ENCODE data around the gene ULK4.

DNA sequence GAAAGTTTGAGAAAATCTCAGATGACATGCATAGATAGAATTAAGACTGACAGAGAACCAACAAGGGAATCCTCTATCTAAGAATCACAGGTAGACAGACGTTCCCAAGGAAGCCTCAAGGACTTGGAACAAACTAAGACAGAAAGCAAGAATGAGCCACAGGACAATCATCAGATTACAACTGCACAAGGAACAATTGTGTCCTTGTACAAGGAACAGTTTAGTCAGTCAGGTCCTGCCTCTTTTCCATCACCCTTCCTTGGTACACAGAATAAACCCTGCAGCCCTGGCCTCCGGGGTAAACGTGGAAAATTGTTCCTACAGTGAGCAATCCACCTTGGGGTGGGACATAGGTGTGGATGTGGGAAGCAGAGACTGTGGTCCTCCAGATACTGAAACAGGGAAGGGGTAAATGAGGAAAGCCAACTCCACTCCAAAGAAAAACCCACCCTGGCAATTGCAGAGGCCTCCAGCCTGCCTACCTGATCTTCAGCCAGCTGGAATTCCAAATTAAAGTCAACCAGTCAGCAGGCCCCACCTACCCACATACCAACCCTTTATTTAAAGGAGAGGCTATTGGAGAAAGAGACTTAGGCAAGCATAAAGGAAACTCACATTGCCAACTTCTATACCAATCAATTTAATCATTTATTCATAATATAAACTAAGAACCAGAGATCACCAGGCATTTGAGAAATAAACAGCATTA, 73.4 kb downstream of the ULK4 start:
- TF ChIP-seq, protein P1, sequence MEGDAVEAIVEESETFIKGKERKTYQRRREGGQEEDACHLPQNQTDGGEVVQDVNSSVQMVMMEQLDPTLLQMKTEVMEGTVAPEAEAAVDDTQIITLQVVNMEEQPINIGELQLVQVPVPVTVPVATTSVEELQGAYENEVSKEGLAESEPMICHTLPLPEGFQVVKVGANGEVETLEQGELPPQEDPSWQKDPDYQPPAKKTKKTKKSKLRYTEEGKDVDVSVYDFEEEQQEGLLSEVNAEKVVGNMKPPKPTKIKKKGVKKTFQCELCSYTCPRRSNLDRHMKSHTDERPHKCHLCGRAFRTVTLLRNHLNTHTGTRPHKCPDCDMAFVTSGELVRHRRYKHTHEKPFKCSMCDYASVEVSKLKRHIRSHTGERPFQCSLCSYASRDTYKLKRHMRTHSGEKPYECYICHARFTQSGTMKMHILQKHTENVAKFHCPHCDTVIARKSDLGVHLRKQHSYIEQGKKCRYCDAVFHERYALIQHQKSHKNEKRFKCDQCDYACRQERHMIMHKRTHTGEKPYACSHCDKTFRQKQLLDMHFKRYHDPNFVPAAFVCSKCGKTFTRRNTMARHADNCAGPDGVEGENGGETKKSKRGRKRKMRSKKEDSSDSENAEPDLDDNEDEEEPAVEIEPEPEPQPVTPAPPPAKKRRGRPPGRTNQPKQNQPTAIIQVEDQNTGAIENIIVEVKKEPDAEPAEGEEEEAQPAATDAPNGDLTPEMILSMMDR (IDR thresholded peaks at IDR 0.05), result no peak
- TF ChIP-seq, protein P2, sequence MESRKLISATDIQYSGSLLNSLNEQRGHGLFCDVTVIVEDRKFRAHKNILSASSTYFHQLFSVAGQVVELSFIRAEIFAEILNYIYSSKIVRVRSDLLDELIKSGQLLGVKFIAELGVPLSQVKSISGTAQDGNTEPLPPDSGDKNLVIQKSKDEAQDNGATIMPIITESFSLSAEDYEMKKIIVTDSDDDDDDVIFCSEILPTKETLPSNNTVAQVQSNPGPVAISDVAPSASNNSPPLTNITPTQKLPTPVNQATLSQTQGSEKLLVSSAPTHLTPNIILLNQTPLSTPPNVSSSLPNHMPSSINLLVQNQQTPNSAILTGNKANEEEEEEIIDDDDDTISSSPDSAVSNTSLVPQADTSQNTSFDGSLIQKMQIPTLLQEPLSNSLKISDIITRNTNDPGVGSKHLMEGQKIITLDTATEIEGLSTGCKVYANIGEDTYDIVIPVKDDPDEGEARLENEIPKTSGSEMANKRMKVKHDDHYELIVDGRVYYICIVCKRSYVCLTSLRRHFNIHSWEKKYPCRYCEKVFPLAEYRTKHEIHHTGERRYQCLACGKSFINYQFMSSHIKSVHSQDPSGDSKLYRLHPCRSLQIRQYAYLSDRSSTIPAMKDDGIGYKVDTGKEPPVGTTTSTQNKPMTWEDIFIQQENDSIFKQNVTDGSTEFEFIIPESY (IDR thresholded peaks at IDR 0.05; ENCODE audit: borderline replicate concordance, low read depth), result no peak
- no peak for TF ChIP-seq RFX5 (IDR thresholded peaks at IDR 0.05; ENCODE audit: low read length)
- TF ChIP-seq EZH2phosphoT487 (IDR thresholded peaks at IDR 0.05; ENCODE audit: borderline replicate concordance, low read depth), result no peak
- no peak for TF ChIP-seq POLR2AphosphoS5 (IDR thresholded peaks at IDR 0.05; ENCODE audit: low read depth, low read length)
- TF ChIP-seq RAD21 (IDR thresholded peaks at IDR 0.05; ENCODE audit: low read length), result no peak
- TF ChIP-seq CHD2 (IDR thresholded peaks at IDR 0.05; ENCODE audit: low read length, partially characterized antibody), result no peak
- TF ChIP-seq, protein P3, sequence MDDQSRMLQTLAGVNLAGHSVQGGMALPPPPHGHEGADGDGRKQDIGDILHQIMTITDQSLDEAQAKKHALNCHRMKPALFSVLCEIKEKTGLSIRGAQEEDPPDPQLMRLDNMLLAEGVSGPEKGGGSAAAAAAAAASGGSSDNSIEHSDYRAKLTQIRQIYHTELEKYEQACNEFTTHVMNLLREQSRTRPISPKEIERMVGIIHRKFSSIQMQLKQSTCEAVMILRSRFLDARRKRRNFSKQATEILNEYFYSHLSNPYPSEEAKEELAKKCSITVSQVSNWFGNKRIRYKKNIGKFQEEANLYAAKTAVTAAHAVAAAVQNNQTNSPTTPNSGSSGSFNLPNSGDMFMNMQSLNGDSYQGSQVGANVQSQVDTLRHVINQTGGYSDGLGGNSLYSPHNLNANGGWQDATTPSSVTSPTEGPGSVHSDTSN (IDR thresholded peaks at IDR 0.05), result no peak
- no peak for TF ChIP-seq NFIC (IDR thresholded peaks at IDR 0.05; ENCODE audit: borderline replicate concordance)
- no peak for TF ChIP-seq ELF1 (IDR thresholded peaks at IDR 0.05)
- TF ChIP-seq RXRA (IDR thresholded peaks at IDR 0.05; ENCODE audit: borderline replicate concordance, low read depth), result no peak
- no peak for TF ChIP-seq EP300 (IDR thresholded peaks at IDR 0.05; ENCODE audit: borderline replicate concordance in 1 of 2, low read depth in 1 of 2, low read length in 1 of 2)
